GM12878 (cell line): Measurements from ENCODE around the gene UCHL5. TPM values are rescaled to one million over a fixed set of nuclear protein-coding genes. Genes with fewer than 3 reads are reported as not detected.

Source experiments
- ATAC-seq: fragments of 200-7000 bp; cut with Tn5 transposase; 3 replicates; pipeline ENCODE4 v1.9.1; 2020; ENCODE audit warnings: mild to moderate bottlenecking, moderate library complexity
- BruUV-seq: library from RNA; stranded (reverse); fragments of 400-500 nt; replicated peaks from 2 replicates; lab custom pipeline; 2021; lab: Mats Ljungman, UMichigan
- CTCF ChIA-PET: fragments of 300-600 bp; sonication (Branson Sonifier 250); formaldehyde crosslinking; extraction: SDS; loops from one replicate; lab custom pipeline; 2021; ENCODE audit warnings: inconsistent platforms; lab: Yijun Ruan, JAX
- POLR2A ChIA-PET: fragments of 350-600 bp; formaldehyde crosslinking; extraction: SDS; loops from one replicate; lab custom pipeline; 2021; ENCODE audit warnings: inconsistent platforms; lab: Charles Lee
- RAD21 ChIA-PET: fragments of 300-600 bp; sonication (Branson Sonifier 250); formaldehyde crosslinking; loops from one replicate; lab custom pipeline; 2023; ENCODE audit warnings: antibody characterized with exemption; ENCODE audit not compliant: unreplicated experiment; lab: Charles Lee
- SMC1A ChIA-PET: fragments of 300-600 bp; sonication (Branson Sonifier 250); formaldehyde crosslinking; loops from one replicate; lab custom pipeline; 2023; ENCODE audit not compliant: unreplicated experiment, uncharacterized antibody; lab: Charles Lee
- DNase-seq: peaks from one replicate; pipeline ENCODE4 v3.0.0-alpha.2; 2011; ENCODE audit warnings: low read depth, low spot score
- FAIRE-seq: peaks from 3 replicates; lab custom pipeline; 2011; peaks lifted over from hg19 to GRCh38; lab: Jason Lieb, UNC
- H2AFZ ChIP-seq: 2 replicates; pipeline ENCODE4 v1.6.0; 2011; ENCODE audit warnings: low read depth, low read length, control low read depth; ENCODE audit not compliant: control insufficient read depth
- H3K27ac ChIP-seq: 2 replicates; pipeline ENCODE4 v1.5.1; 2011; ENCODE audit warnings: control low read depth; ENCODE audit not compliant: control insufficient read depth, insufficient read depth
- H3K27me3 ChIP-seq, 2 experiments: replicated peaks in 1 of 2; 2 replicates each; pipeline versions ENCODE4 v1.6.0 to v1.6.1; 2011; ENCODE audit warnings: low read length in 1 of 2; ENCODE audit not compliant: control insufficient read depth in 2 of 2, insufficient read depth in 2 of 2
- H3K36me3 ChIP-seq, 2 experiments: 2 replicates each; pipeline ENCODE4 v1.5.1; 2011; ENCODE audit warnings: low read length in 1 of 2; ENCODE audit not compliant: control insufficient read depth in 2 of 2, insufficient read depth in 2 of 2
- H3K4me1 ChIP-seq: 2 replicates; pipeline ENCODE4 v1.6.1; 2011; ENCODE audit warnings: mild to moderate bottlenecking, low read length, moderate library complexity, mixed read lengths; ENCODE audit not compliant: control insufficient read depth, insufficient read depth
- H3K4me2 ChIP-seq: 2 replicates; pipeline ENCODE4 v1.6.0; 2011; ENCODE audit warnings: control low read depth; ENCODE audit not compliant: control insufficient read depth, insufficient read depth
- H3K4me3 ChIP-seq: fragments of 200-600 bp; sonication (generic); 2 replicates; pipeline ENCODE4 v1.5.1; 2016
- H3K79me2 ChIP-seq: 2 replicates; pipeline ENCODE4 v1.6.0; 2011; ENCODE audit warnings: low read length; ENCODE audit not compliant: control insufficient read depth, insufficient read depth
- H3K9ac ChIP-seq: 2 replicates; pipeline ENCODE4 v1.8.0; 2011; ENCODE audit warnings: low read length, control low read depth, mixed read lengths; ENCODE audit not compliant: control insufficient read depth, insufficient read depth
- H3K9me3 ChIP-seq: replicated peaks from 3 replicates; pipeline ENCODE4 v1.5.1; 2011; ENCODE audit warnings: mild to moderate bottlenecking, low read length; ENCODE audit not compliant: control insufficient read depth, insufficient read depth
- H4K20me1 ChIP-seq: 2 replicates; pipeline ENCODE4 v1.6.0; 2011; ENCODE audit not compliant: control insufficient read depth, insufficient read depth
- DPF2 ChIP-seq: fragments of 450-650 bp; IDR thresholded peaks from 2 replicates; pipeline ENCODE4 v1.6.1; 2017; ENCODE audit warnings: mild to moderate bottlenecking
- ESRRA ChIP-seq: IDR thresholded peaks from 2 replicates; pipeline ENCODE4 v1.6.1; 2012; ENCODE audit warnings: mild to moderate bottlenecking, low read length, improper control_type of control experiment
- POU2F2 ChIP-seq: IDR thresholded peaks from 3 replicates; pipeline ENCODE4 v1.6.1; 2011; ENCODE audit warnings: low read depth, mild to moderate bottlenecking, low read length, borderline replicate concordance
- RBBP5 ChIP-seq: fragments of 200-600 bp; sonication (generic); conservative IDR thresholded peaks from 2 replicates; pipeline ENCODE4 v1.6.1; 2016
- SMAD1 ChIP-seq: fragments of 450-650 bp; IDR thresholded peaks from 2 replicates; pipeline ENCODE4 v1.6.1; 2018; ENCODE audit warnings: mild to moderate bottlenecking, low read depth; ENCODE audit not compliant: partially characterized antibody
- SMC3 ChIP-seq: IDR thresholded peaks from 2 replicates; pipeline ENCODE4 v1.6.1; 2011; ENCODE audit warnings: low read length, improper control_type of control experiment, borderline replicate concordance
- TCF12 ChIP-seq: IDR thresholded peaks from 2 replicates; pipeline ENCODE4 v1.6.1; 2011; ENCODE audit warnings: low read depth, mild to moderate bottlenecking, low read length
- ZNF274 ChIP-seq: IDR thresholded peaks from one replicate; pipeline ENCODE4 v1.8.0; 2011; ENCODE audit not compliant: insufficient read length, insufficient read depth
- WGBS: methylation state at CpG from one replicate; pipeline ENCODE4 v1.1.6; 2016; ENCODE audit warnings: low lambda C conversion rate; ENCODE audit not compliant: insufficient replicate concordance, insufficient coverage; ENCODE audit errors: missing lambda C conversion rate; 5-methylcytosine and 5-hydroxymethylcytosine counted together
- in situ Hi-C: fragments of 300-500 bp; cut with MboI; formaldehyde crosslinking; loops from 9 replicates; pipeline ENCODE4 v1.14.3; 2018; ENCODE audit warnings: mixed read lengths
- intact Hi-C: fragments of 100-400 bp; cut with micrococcal nuclease; formaldehyde crosslinking; loops from one replicate; pipeline ENCODE4 v1.14.2; 2022; ENCODE audit not compliant: unreplicated experiment
- polyA plus RNA-seq, 11 experiments: library from polyadenylated mRNA; depleted of rRNA in 4 of 11; unstranded in 6 of 11; stranded (reverse) in 5 of 11; fragments of >200 nt; fragmentation: Nextera tagmentation in 4 of 11; fragmentation: Illumina TruSeq in 1 of 11; extraction: Ambion mirVana in 4 of 11; extraction: Trizol in 1 of 11; gene quantifications; 1 replicate in 1 of 11; 2 replicates in 10 of 11; pipeline versions ENCODE4 v1.2.1 to v1.2.3, GENCODE V29; 2011 to 2016; ENCODE audit warnings: inconsistent platforms in 2 of 11, missing spikeins in 2 of 11, low read depth in 1 of 11
- total RNA-seq, 4 experiments: library from RNA; depleted of rRNA in 3 of 4; stranded (reverse); fragments of >200 nt in 3 of 4; fragmentation: Illumina TruSeq in 1 of 4; extraction: Trizol in 1 of 4; gene quantifications; 2 replicates each; pipeline versions ENCODE4 v1.2.1 to v1.2.3, GENCODE V29; 2013 to 2021
- TF ChIP-seq, protein P1 (sequence below): IDR thresholded peaks from 2 replicates; pipeline ENCODE4 v1.6.1; 2012; ENCODE audit warnings: low read depth, low read length, improper control_type of control experiment

Gene UCHL5
- total and polyA plus RNA-seq, 10 of the 15 experiments (the other 5 are each of a cell fraction or from before 2014, with no cell fraction given), result 30.1 to 179 (median 60.1) TPM

DNA sequence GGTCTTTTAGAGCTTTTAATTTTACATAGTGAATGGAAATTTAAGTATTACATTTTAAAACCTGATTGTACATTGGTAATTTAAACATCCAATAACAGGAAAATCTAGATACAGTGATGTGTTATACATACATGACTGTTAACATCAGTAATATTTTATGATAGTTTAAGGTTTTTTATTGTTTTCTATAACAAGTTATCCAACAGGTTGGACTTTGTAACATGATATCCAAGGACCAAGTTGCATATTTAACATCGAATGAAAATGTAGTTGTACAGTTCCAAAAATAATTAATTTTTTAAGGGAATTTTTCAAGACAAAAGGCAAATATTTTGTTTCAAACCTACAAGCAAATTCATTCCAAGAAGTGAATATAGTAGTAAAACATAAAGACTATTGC, 31.7 kb upstream of the UCHL5 start:
- FAIRE-seq (no peak), ATAC-seq (no peak), DNase-seq (no peak)
- H2AFZ ChIP-seq, result no peak overlapping the region
- H3K36me3 ChIP-seq, result peaks cover 0 to 4% of the 10 kb centered on the region in 2 experiments; a peak in 2 of 4 replicates
- H3K4me1 ChIP-seq, result no peaks in the 10 kb centered on the region
- H4K20me1 ChIP-seq, result no peaks in the 10 kb centered on the region
- TF ChIP-seq ESRRA (no peak), DPF2 (no peak), TCF12 (no peak), SMC3 (no peak), SMAD1 (no peak), RBBP5 (no peak), ZNF274 (no peak), POU2F2 (no peak)
- TF ChIP-seq, protein P1, sequence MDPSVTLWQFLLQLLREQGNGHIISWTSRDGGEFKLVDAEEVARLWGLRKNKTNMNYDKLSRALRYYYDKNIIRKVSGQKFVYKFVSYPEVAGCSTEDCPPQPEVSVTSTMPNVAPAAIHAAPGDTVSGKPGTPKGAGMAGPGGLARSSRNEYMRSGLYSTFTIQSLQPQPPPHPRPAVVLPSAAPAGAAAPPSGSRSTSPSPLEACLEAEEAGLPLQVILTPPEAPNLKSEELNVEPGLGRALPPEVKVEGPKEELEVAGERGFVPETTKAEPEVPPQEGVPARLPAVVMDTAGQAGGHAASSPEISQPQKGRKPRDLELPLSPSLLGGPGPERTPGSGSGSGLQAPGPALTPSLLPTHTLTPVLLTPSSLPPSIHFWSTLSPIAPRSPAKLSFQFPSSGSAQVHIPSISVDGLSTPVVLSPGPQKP, result no peak
- in situ Hi-C loops, result no loop called here
- BruUV-seq, result no TSS peak
- no peaks in the 10 kb centered on the region for H3K79me2 ChIP-seq
- H3K4me2 ChIP-seq, result no peak overlapping the region
- POLR2A ChIA-PET, result interaction anchor here (1.0 kb wide), 1 partner anchor 14 kb away, joined by 3 read pairs; the partner anchor contains the start of gene GLRX2
- H3K9ac ChIP-seq, result no peak overlapping the region
- SMC1A ChIA-PET, result interaction anchor here (1.4 kb wide), 1 partner anchor 17 kb away, joined by 3 read pairs; no protein-coding TSS in a partner anchor
- WGBS, result 97% methylated on average over 1 of the region's 1 CpG
- RAD21 ChIA-PET, result interaction anchor here (1.0 kb wide), 1 partner anchor 14 kb away, joined by 3 read pairs; the partner anchor contains the start of gene GLRX2
- CTCF ChIA-PET, result no interaction called here
- H3K9me3 ChIP-seq, result no peaks in the 10 kb centered on the region
- H3K27ac ChIP-seq, result no peak overlapping the region
- no peaks in the 10 kb centered on the region for H3K27me3 ChIP-seq
- H3K4me3 ChIP-seq, result no peak overlapping the region
- intact Hi-C loops, result no loop called here
